Endothelial cell (in vitro differentiated cells): ENCODE data around the gene NOXO1. TPM values are rescaled to one million over a fixed set of nuclear protein-coding genes. Genes with fewer than 3 reads are reported as not detected.
A peak's percentile ranks its signal among the peaks of the same experiment; 100 is the strongest.

ENCODE experiments used
- DNase-seq: peaks from one replicate; pipeline ENCODE4 v3.0.0; 2021; ENCODE audit warnings: low spot score
- H3K27ac Mint-ChIP-seq: one replicate; pipeline ENCODE4 v1.8.0; 2021; ENCODE audit warnings: mixed read lengths, inconsistent platforms; ENCODE audit not compliant: unreplicated experiment
- H3K27me3 Mint-ChIP-seq: one replicate; pipeline ENCODE4 v1.8.0; 2021; ENCODE audit warnings: mild to moderate bottlenecking, moderate library complexity, mixed read lengths, inconsistent platforms; ENCODE audit not compliant: unreplicated experiment
- H3K36me3 Mint-ChIP-seq: one replicate; pipeline ENCODE4 v1.8.0; 2021; ENCODE audit warnings: mild to moderate bottlenecking, low read depth, mixed read lengths, inconsistent platforms; ENCODE audit not compliant: unreplicated experiment
- H3K4me1 Mint-ChIP-seq: one replicate; pipeline ENCODE4 v1.8.0; 2021; ENCODE audit warnings: mild to moderate bottlenecking, mixed read lengths, inconsistent platforms; ENCODE audit not compliant: unreplicated experiment
- H3K4me3 Mint-ChIP-seq: one replicate; pipeline ENCODE4 v1.8.0; 2021; ENCODE audit warnings: mild to moderate bottlenecking, mixed read lengths, inconsistent platforms; ENCODE audit not compliant: unreplicated experiment
- H3K9me3 Mint-ChIP-seq: one replicate; pipeline ENCODE4 v1.8.0; 2021; ENCODE audit warnings: mixed read lengths, inconsistent platforms; ENCODE audit not compliant: unreplicated experiment
- total RNA-seq: library from RNA; stranded (reverse); fragmentation: NEBNext Ultra II Directional; extraction: Animal tissue kit (Norgen Biotek cat#: 25700); gene quantifications from one replicate; pipeline ENCODE4 v1.2.1, GENCODE V29; 2021; ENCODE audit not compliant: unreplicated experiment
- TF ChIP-seq, protein P1 (sequence below): fragments of 200-600 bp; sonication (generic); IDR thresholded peaks from one replicate; pipeline ENCODE4 v1.5.0; 2021; ENCODE audit warnings: antibody characterized with exemption; ENCODE audit not compliant: unreplicated experiment

NOXO1 gene
- total RNA-seq, 1 donor from 2014 or later, result 0.23 TPM

DNA sequence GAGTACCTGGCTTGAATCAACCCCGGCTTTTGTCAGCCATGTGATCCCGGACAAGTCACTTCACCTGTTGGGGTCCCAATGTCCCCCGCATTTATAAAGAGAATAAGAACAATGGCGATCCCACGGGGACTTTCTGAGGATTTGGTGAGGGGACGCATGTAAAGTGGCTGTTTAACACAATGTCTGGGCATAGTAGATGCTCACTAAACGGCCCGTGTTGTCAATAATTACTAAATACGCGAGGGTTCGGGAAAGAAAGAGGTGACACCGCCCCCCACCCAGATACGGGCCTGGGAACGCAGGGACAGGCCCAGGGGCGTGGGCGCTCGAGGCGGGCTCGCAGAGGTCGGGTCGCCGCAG is 10.3 kb upstream of the NOXO1 start:
- Mint-ChIP-seq H3K36me3 (peaks cover 7% of the 10 kb centered on the region), H3K9me3 (no peaks in the 10 kb centered on the region), H3K4me3 (peak overlapping the region; percentile 70), H3K4me1 (peaks cover 4% of the 10 kb centered on the region), H3K27me3 (peaks cover 21% of the 10 kb centered on the region), H3K27ac (no peak overlapping the region)
- DNase-seq, result no peak
- TF ChIP-seq, protein P1, sequence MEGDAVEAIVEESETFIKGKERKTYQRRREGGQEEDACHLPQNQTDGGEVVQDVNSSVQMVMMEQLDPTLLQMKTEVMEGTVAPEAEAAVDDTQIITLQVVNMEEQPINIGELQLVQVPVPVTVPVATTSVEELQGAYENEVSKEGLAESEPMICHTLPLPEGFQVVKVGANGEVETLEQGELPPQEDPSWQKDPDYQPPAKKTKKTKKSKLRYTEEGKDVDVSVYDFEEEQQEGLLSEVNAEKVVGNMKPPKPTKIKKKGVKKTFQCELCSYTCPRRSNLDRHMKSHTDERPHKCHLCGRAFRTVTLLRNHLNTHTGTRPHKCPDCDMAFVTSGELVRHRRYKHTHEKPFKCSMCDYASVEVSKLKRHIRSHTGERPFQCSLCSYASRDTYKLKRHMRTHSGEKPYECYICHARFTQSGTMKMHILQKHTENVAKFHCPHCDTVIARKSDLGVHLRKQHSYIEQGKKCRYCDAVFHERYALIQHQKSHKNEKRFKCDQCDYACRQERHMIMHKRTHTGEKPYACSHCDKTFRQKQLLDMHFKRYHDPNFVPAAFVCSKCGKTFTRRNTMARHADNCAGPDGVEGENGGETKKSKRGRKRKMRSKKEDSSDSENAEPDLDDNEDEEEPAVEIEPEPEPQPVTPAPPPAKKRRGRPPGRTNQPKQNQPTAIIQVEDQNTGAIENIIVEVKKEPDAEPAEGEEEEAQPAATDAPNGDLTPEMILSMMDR, result no peak

- TF ChIP-seq, protein P1, result no peak
- Mint-ChIP-seq H3K27me3 (peaks cover 22% of the 10 kb centered on the region), H3K9me3 (no peaks in the 10 kb centered on the region), H3K4me1 (peaks cover 4% of the 10 kb centered on the region), H3K27ac (no peak overlapping the region), H3K36me3 (peaks cover 10% of the 10 kb centered on the region), H3K4me3 (peak overlapping the region; percentile 70)
- no peak for DNase-seq
Observed at GRCh38 chr16:1991135-1991551, 9.9 kb upstream of the NOXO1 start.

GRCh38 chr16:1990351-1991134 is 9.3 kb upstream of the NOXO1 start:
- no peak for DNase-seq
- peak overlapping the region; percentile 37 for H3K4me3 Mint-ChIP-seq
- no peaks in the 10 kb centered on the region for H3K9me3 Mint-ChIP-seq
- no peak overlapping the region for H3K27ac Mint-ChIP-seq
- peaks cover 22% of the 10 kb centered on the region for H3K27me3 Mint-ChIP-seq
- TF ChIP-seq, protein P1, result no peak
- peaks cover 9% of the 10 kb centered on the region for H3K36me3 Mint-ChIP-seq
- H3K4me1 Mint-ChIP-seq, result peaks cover 4% of the 10 kb centered on the region

DNA sequence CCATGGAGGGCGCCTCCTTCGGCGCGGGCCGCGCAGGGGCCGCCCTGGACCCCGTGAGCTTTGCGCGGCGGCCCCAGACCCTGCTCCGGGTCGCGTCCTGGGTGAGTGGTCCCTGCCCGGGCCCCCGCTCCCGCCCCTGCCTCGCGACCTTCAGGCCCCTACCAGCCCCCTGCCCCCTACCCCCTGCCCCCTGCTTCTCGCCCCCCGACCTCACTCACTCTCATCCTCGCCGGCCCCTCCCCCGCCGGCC is 8.8 kb upstream of the NOXO1 start:
- H3K27ac Mint-ChIP-seq, result no peak overlapping the region
- H3K9me3 Mint-ChIP-seq, result no peaks in the 10 kb centered on the region
- H3K27me3 Mint-ChIP-seq, result peaks cover 26% of the 10 kb centered on the region
- TF ChIP-seq, protein P1, result no peak
- H3K4me1 Mint-ChIP-seq, result peaks cover 4% of the 10 kb centered on the region
- no peak for DNase-seq
- peaks cover 5% of the 10 kb centered on the region for H3K36me3 Mint-ChIP-seq
- no peak overlapping the region for H3K4me3 Mint-ChIP-seq

GRCh38 chr16:1989209-1990100 is 8.2 kb upstream of the NOXO1 start, which contains the start of gene SYNGR3:
TSS of gene SYNGR3 (plus strand) at chr16:1989970. CDS start at chr16:1990103, 133 bp downstream.
- H3K27me3 Mint-ChIP-seq, result peaks cover 27% of the 10 kb centered on the region
- H3K4me1 Mint-ChIP-seq, result peaks cover 7% of the 10 kb centered on the region
- TF ChIP-seq, protein P1, result no peak
- no peak within 1 kb of the TSS for H3K27ac Mint-ChIP-seq
- H3K9me3 Mint-ChIP-seq, result no peaks in the 10 kb centered on the region
- H3K4me3 Mint-ChIP-seq, result peak within 1 kb of the TSS; percentile 48
- DNase-seq, result no peak
- peaks cover 5% of the 10 kb centered on the region for H3K36me3 Mint-ChIP-seq
